Activated CD8-positive, alpha-beta memory T cell treated with anti-CD3 and anti-CD28 coated beads for 4 hours (primary cell): ENCODE data around the gene CADM1.

Source experiments
- DNase-seq, 2 donors: peaks; one replicate each; pipeline ENCODE4 v3.0.0-alpha.2; 2020; ENCODE audit warnings: low read depth in 2 of 2

CADM1 gene

GRCh38 chr11:115504276-115505158 is at the start of gene CADM1:
Gene CADM1, minus strand, starts transcription at chr11:115504415.
- peak; percentile 32 to 68 for DNase-seq

- no peak for DNase-seq
Measured at GRCh38 chr11:115552773-115553438, 48.7 kb upstream of the CADM1 start.

- DNase-seq, result no peak
Measured at GRCh38 chr11:115552151-115552772, 48.0 kb upstream of the CADM1 start.

GRCh38 chr11:115550291-115551059 is 46.3 kb upstream of the CADM1 start:
- no peak for DNase-seq

- no peak for DNase-seq
Measured at GRCh38 chr11:115548878-115549528, 44.8 kb upstream of the CADM1 start.

GRCh38 chr11:115545581-115546210 is 41.5 kb upstream of the CADM1 start:
- no peak for DNase-seq

- no peak for DNase-seq
Measured at GRCh38 chr11:115544422-115544948, 40.3 kb upstream of the CADM1 start.

- DNase-seq, result no peak
Measured at GRCh38 chr11:115541518-115541917, 37.3 kb upstream of the CADM1 start.

- DNase-seq, result no peak
Measured at GRCh38 chr11:115539844-115540243, 35.6 kb upstream of the CADM1 start.

GRCh38 chr11:115535781-115536180 is 31.6 kb upstream of the CADM1 start:
- no peak for DNase-seq

- DNase-seq, result no peak
Measured at GRCh38 chr11:115530752-115531151, 26.5 kb upstream of the CADM1 start.

GRCh38 chr11:115528225-115528624 is 24.0 kb upstream of the CADM1 start:
- DNase-seq, result no peak

GRCh38 chr11:115527534-115528125 is 23.4 kb upstream of the CADM1 start:
- DNase-seq, result no peak

- DNase-seq, result no peak
Measured at GRCh38 chr11:115525531-115526006, 21.4 kb upstream of the CADM1 start.

- DNase-seq, result no peak
Measured at GRCh38 chr11:115524572-115524971, 20.4 kb upstream of the CADM1 start.

- no peak for DNase-seq
Measured at GRCh38 chr11:115523727-115524399, 19.6 kb upstream of the CADM1 start.

GRCh38 chr11:115522302-115522701 is 18.1 kb upstream of the CADM1 start:
- DNase-seq, result no peak

GRCh38 chr11:115521825-115522224 is 17.6 kb upstream of the CADM1 start:
- no peak for DNase-seq

- DNase-seq, result no peak
Measured at GRCh38 chr11:115518983-115519628, 14.9 kb upstream of the CADM1 start.
